ENCODE results near the gene LRRC56.
"Not testable (repeated sequence)": the region's sequence is repeated elsewhere in the genome, so short reads cannot be mapped to it uniquely, and the experiment has no call there.

The LRRC56 gene

DNA sequence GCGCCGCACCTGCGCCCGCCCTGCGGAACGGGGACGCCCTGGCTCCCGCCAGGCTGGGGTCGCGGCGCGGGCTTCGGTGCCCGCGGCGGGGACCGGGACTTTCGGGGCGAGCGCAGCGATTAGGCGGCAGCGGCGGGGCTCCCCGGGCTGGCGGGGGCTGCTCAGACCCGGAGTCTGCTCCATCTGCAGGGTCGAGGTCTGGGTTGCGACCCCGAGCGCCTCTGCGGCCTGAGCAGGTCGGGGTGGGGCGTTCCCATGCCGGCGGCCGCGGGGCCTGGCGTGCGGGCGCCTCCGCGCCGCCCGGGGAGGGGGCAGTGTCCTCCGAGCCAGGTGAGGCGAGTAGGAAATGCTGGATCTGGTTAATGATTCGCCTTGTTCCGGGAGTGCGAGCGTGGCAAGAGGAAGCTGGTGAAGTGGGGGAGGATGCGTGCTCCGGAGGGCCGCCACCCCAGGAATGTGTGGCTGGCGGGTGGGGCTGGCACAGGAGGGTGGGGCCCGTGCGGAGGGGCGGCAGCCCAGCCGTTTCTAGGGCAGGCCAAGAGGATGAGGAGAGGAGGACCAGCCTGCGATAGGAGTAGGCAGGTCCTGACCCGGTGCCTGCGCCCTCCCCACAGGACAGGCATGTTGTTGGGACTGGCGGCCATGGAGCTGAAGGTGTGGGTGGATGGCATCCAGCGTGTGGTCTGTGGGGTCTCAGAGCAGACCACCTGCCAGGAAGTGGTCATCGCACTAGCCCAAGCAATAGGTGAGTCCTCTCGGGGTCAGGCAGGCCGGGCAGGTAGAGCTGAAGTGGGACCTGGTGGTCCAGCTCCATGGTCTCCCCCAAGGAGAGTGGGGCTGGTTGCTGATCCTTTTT is 24.0 kb downstream of the LRRC56 start:
- no peak for DNase-seq

DNA sequence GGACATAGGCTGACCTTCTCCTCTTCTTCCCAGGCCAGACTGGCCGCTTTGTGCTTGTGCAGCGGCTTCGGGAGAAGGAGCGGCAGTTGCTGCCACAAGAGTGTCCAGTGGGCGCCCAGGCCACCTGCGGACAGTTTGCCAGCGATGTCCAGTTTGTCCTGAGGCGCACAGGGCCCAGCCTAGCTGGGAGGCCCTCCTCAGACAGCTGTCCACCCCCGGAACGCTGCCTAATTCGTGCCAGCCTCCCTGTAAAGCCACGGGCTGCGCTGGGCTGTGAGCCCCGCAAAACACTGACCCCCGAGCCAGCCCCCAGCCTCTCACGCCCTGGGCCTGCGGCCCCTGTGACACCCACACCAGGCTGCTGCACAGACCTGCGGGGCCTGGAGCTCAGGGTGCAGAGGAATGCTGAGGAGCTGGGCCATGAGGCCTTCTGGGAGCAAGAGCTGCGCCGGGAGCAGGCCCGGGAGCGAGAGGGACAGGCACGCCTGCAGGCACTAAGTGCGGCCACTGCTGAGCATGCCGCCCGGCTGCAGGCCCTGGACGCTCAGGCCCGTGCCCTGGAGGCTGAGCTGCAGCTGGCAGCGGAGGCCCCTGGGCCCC is 24.8 kb downstream of the LRRC56 start:
- DNase-seq, result no peak

DNA sequence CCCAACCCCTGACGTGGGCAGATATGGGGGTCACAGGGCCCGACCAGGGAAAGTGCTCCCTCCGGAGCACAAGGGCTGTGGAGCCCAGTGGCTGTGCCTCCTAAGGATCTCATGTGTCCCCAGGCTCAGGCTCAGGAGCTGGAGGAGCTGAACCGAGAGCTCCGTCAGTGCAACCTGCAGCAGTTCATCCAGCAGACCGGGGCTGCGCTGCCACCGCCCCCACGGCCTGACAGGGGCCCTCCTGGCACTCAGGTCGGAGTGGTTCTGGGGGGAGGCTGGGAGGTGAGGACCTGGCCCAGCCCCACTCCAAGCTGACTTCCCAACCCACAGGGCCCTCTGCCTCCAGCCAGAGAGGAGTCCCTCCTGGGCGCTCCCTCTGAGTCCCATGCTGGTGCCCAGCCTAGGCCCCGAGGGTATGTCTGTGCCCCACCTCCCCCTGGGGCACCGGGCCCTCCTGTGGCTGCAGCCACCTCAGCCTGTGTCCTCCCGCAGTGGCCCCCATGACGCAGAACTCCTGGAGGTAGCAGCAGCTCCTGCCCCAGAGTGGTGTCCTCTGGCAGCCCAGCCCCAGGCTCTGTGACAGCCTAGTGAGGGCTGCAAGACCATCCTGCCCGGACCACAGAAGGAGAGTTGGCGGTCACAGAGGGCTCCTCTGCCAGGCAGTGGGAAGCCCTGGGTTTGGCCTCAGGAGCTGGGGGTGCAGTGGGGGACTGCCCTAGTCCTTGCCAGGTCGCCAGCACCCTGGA is 25.9 kb downstream of the LRRC56 start:
- no peak for DNase-seq

DNA sequence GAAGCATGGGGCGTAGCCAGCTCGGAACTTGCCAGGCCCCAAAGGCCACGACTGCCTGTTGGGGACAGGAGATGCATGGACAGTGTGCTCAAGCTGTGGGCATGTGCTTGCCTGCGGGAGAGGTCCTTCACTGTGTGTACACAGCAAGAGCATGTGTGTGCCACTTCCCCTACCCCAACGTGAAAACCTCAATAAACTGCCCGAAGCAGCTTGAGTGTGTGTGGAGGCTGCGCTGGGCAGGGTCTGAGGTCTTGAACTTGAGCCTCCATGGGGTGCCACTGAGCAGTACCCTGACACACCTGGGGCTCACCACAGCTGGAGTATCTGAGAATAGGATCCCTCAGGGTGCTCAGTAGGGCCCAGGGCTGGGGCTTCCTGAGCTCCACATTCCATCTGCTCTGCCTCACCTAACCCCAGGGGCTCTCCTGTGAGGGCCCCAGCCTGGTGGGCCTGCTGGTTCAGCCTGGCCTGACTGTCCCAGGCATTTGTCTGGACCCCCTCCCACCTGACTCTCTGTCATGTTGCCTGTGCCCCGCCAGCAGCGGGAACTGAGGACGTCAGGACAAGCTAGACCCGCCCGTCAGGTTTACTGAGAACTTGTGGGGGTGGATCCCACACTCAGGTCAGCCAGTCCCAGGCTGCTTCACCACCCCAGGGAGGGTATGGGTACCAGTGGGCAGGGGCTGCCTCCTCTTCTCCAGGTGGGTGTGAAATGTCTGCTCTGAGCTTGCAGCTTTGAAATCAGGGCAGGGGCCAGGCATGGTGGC is 26.7 kb downstream of the LRRC56 start:
- no peak for DNase-seq

DNA sequence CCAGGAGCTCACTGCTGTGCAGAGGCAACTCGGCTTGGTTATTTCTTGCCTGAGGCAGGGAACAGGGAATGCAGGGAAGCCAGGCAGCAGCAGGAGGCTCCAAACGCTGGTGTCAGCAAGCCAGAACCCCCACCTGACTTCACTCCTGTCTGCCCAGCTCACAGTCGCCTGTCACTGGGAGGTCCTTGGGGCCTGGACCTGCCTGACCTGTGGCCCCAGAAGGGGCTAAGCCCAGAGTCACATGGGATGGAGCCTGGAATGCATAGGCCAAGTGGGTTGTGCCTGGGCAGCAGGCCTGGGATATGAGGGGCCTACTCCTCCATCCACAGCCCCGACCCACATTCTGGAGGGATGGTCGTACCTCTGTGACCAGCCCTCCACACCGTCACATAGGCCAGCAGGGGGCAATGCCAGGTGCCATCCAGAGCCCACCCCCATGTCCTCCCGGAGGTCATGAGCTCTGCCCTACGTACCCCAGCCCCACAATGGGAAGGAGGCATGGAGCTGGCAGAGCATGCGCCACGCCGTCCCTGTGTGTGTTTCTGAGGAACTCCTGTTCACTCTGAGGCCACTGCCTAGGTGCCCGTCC is 28.7 kb downstream of the LRRC56 start:
- no peak for DNase-seq

DNA sequence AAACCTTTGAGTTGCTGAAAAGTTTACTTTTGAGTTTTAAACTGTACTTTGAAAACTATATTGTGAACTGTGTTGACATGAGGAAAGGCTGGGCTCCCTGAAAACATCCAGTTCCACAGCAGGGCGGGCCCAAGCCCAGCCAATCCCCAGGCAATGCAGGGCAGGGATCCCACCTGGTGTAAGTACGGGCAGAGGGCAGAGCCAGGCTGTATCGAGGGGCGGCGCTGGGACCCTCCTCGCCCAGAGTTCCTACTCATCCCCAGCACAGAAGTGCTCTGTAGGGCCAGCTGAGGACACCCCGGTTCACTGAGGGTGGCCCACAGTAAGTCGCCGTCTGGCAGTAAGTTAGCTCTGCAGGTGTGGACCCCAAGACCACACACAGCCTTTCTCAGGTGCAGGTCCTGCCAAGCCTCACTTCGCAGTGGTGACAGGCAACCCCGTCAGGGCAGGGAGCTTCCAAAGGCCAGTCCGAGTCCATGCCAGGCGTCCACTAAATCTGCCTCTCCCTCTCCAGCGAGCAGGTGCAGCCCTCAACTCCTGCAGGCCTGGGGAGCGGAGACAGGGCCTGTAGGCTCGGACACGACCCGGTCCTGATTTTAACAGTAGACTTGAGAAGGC is 29.8 kb downstream of the LRRC56 start:
- no peak for DNase-seq

DNA sequence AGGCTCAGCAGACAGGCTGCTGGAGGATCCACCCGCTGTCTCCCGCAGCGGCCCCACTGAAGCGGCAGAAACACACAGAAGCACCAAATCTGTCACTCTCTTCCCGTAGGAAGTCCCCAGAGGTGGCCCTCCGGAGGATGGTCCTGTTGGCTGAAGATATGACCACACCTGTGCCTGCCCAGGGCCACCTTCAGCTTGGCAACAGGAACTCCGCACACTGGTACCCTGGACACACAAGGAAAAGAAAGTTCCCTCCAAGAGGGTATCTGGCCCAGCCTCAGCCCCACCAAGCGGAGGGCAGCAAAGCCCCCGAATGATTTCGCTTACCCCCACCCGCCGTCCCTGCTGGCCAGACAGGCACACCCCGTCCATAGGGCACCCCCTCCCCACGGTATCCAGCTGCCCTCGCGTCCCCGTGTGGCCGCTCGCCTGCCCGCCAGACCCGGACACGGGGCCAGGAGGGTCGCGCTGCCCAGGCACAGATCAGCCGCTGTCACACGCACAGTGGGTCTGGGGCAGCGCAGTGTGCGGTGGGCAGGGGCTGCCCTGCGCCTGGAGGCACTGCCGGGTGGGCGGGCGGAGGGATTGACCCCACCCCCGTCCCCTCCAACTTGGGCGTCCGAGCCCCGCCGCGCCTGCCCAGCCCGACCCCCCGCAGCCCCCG is 30.4 kb downstream of the LRRC56 start:
- DNase-seq, result no peak

DNA sequence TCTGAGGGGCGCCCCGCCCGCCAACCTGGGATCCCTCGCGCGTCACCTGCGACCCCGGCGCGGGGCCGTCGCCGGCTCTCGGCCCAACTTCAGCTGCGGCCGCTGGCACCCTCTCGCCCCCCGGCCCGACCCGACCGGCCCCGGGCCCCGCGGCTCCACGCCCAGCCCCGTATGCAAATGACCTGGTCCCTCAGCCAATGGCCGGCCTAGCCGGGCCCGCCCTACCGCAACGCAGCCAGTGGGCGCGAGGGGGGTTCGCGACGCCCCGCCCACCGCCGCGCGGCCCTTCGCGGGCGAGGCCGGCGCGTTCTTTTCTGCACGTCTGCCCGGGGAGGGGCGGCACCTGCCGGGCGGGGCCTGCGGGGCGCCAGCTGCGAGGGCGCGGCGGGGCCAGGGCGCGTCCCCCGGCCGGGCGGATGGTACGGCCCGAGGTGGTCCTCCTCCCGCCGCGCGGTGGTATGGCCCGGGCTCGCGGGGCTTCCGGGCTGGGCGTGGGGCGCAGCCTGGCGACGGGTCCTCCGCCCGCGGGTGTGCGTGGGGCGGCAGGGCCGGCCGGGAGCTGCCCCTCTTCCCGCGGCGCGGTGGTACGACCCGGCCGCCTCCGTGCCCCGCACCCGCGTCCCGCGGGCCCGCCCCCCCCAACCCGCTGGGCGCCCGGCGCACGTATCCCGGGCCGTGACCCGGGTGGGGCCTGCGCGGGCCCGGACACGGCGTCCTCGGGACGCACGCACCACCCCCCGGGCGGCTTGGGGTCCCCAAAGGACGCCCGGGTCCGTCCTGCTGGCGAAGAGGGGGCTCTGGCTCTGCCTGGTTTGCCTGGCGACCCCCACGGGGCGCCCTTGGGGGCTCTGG is 31.2 kb downstream of the LRRC56 start:
- DNase-seq, result peak; percentile 92 to 93

DNA sequence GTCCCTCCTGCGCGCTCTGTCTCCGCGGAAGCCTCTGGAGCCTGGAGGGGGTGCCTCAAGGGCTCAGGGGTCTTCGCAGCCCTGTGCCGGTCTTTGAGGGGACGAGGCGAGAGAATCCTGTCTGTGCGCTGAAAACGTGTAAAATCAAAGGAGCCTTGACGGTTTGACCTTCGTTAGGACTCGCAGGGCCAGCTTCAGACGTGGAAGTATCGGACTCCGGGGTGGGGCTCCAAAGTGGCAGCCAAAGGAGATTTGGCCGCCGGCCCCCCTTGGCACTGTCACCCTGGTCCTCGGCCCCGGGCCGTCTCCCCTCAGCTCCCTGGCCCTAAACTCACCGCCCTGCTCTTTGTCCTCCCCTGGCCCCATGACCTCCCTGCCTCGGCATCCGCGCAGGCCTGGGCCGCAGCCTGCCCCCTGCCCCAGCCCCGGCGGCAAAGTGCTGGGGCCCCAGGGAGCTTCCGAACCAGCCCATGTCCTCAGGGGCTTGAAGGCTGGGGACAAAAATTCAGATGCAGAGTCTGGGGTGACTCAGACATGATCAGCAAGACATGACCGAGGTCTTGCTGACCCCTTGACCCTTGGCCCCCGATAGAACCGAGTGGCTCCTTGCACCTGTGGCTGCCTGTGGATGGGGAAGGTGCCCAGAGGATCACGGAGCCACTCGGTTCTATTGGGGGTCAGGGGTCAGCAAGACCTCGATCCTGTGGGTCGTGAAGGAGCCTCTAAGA is 32.0 kb downstream of the LRRC56 start:
- DNase-seq, result no peak

DNA sequence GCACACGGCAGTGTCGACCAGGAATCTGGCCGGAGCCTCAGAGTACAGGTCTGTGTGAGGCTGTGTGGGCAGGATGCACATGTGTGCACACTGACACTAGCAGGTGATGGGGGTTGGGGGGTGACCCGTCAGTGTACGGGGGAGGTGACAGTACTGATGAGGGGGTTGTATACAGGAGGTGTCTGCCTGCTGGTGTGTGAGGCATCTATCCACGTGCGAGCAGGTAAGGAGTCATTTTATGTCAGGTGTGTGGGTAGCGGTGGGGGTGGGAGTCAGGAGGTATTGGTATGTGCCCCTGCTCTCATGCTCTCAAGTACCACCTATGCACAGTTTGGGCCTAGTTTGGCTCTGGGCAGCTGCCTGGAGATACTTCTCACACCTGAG is 34.5 kb downstream of the LRRC56 start:
- DNase-seq, result no peak

DNA sequence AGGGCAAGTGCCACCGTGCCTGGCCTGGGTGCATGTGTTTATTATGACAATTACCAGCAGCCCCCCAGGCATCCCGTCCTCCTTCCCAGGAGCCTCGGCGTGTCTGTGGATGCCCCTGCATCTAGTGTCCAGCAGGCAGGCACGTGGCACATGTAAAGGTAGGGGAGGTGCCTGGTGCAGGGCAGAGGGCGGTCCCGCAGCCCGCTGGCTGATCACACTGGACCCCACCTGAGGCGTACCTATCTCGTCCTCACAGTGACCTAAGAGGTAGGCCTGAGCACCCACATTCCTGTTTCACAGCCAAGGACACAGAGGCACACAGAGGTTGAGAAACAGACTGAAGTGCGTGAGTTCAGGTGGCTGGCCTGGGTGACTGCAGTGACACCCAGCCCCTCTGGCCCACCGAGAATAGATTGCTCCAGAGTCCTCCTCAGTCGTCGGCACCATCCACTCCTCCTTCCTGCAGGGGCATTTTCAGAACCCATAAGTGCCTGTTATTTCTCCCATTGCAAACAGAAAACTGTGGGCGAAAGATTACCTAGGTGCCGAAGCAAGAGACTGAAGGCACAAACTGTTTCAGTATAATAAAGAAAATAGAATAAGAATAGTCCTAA is 35.9 kb downstream of the LRRC56 start:
- no peak for DNase-seq

DNA sequence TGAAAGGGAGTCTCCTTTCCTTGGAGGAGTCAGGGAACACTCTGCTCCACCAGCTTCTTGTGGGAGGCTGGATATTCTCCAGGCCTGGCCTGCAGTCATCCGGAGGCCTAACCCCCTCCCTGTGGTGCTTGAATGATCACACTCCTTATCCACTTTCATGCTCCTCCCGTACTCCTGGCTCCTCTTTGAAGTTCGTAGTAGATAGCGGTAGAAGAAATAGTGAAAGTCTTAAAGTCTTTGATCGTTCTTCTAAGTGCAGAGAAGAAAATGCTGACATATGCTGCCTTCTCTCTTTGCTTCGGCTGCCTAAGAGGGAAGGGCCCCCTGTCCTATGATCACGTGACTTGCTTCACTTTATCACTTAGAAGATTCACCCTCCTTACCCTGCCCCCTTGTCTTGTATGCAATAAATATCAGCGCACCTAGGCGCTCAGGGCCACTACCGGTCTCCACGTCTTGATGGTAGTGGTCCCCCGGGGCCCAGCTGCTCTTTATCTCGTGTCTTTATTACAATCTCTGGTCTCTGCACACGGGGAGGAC is 36.8 kb downstream of the LRRC56 start:
- not testable (repeated sequence) for DNase-seq

DNA sequence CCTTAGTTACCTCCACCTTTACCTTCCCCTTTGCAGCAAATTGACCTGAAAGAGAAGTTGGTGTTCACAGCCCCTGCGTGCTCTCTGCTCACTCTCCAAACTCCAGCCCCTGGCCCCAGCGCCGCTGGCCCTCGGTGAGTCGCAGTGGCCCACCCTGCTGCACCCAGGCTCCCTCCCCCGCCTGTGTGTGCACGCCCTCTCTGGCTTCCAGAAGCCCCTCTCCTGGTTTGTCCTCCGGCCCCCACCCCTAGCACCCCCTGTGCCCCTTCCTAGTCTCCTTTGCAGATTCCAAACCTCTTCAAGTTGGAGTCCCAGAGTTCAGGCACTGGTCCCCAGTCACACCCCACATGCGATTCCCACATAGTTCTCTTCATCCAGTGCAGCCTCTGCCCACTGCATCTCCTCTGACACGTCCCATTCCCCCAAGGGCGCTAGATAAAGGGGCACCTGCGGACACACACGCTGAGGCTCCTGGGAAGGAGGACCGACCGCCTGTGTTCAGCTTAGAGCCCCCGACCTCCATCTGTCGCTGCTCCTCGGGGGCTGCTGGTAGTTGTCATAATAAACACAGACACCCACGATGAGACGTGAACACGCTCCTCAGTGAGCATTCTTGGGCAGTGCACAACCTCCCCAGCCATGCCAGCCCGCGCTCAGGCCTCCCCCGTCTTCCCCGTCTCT is 37.4 kb downstream of the LRRC56 start:
- no peak for DNase-seq

DNA sequence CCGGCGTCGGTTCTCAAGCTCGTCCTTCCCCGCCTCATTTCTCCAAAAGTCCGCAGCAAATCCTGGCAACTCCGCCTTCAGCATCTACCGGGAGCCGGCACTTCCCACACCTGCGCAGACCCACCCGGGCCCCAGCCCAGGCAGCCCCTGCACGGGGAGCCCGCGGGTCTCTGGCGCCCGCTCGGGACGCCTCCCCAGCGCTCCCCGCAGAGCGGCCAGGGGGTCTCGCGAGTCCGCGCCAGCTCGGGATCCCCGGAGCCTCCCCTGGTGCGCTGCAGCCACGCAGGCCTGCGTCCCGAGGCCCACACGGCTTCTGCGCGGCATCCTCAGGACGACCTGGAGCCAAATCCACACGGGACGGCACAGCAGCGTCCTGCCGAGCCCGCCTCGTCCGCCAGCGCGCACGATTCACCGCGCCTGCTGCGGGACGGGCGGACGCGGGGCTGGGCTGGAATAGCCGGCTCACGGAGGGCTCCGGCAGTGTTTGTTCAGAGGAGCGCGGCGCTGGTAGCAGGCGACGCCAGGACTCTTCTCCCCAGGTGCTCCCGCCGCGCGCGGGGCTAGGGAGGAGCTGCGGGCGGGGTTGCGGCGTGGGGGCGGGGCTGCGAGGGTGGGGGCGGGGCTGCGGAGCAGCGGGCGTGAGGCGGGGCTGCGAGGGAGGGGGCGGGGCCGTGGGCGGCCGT is 38.1 kb downstream of the LRRC56 start:
- DNase-seq, result no peak

DNA sequence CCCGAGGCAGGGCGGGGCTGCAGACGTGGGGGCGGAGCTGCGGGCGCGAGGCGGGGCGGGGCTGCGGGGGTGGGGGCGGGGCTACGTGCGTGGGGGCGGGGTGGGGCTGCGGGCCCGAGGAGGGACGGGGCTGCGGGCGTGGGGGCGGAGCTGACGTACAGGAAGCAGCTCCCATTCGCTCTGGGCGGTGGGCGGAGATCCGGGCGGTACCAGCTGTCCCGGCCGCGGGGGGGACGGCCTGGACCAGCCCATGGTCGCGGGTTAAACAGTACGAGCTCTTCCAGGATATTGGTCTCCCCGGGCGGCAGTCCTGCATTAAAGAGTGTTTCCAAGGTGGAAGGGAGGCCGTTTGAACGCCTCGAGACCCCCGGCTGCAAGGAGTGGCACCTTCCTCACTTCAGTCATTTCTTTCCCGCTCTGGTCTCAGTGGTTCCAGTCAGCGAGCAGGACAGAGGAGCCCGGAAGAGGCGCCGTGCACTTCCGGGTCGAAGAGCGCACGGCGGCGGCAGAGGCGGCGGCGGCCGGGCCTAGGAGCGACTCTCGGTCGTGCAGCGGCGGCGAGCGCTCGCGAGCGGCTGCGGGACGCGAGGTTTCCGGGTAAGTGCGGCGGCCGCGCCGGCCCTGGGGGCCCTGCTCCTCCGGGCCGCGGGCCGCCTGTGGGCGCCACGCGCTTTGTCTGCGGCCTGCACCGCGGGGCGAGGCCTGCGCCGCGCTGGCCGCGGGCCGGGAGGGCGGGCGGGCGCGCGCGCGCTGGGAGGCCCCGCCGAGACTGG is 38.9 kb downstream of the LRRC56 start, which contains the start of gene PHRF1:
Gene PHRF1, plus strand, starts transcription at position 475 of the 773 bp plus-strand sequence. CDS start 5,043 bp downstream, outside the sequence.
- peak; percentile 95 for DNase-seq

DNA sequence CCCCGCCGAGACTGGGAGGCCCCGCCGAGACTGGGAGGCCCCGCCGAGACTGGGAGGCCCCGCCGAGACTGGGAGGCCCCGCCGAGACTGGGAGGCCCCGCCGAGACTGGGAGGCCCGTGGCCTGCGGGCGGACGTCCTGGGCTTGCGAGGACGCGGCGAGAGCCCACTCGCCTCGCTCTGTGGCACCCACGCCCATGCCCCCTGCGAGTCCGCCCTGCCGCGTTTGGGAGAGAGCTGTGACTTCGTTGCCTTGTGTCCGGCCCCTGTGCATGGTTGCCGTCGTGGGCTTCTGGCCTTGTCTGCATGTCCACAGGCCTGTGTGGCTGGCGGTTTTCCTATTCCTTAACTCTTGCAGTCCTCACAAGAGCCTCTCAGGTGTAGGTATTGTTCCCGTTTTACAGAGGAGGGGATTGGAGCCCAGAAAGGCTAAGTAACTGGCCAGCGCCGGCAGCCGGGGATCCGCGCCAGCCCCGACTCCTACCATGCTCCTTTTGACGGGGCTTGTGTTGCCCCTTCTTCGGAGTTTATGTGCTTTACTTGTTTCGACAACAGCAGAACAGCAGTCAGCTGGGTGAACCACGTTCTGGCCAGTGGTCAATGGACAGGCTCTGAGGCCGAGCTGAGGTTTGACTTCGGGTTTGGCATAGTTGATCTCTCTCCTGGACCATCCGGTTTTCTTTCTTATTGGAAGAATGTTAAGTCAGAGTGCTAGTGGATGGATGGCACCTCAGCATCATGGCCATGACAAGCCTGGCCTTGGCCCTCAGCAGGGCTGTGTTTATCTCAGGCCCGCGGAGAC is 39.7 kb downstream of the LRRC56 start:
- DNase-seq, result no peak
